WTC11 (cell line): ENCODE results near the gene JMJD6. TPM values are rescaled to one million over a fixed set of nuclear protein-coding genes. Genes with fewer than 3 reads are reported as not detected.

Experiments used
- ATAC-seq: fragments of 200-7000 bp; cut with Tn5 transposase; 2 replicates; pipeline ENCODE4 v1.10.0; 2021; ENCODE audit warnings: mild to moderate bottlenecking, moderate library complexity
- CTCF ChIA-PET: fragments of 300-600 bp; sonication (Branson Sonifier 250); formaldehyde crosslinking; loops from one replicate; lab custom pipeline; 2021; ENCODE audit warnings: antibody characterized with exemption; lab: Charles Lee
- POLR2A ChIA-PET: fragments of 350-600 bp; sonication (Branson Sonifier 250); formaldehyde crosslinking; loops from one replicate; lab custom pipeline; 2021; ENCODE audit warnings: antibody characterized with exemption; lab: Charles Lee
- DNase-seq: peaks from one replicate; pipeline ENCODE4 v3.0.0; 2021; ENCODE audit warnings: low spot score
- H3K27ac Mint-ChIP-seq: 2 replicates; pipeline ENCODE4 v1.8.0; 2021; ENCODE audit warnings: mixed read lengths
- H3K27me3 Mint-ChIP-seq: 2 replicates; pipeline ENCODE4 v1.8.0; 2021; ENCODE audit warnings: low read depth, mild to moderate bottlenecking, moderate library complexity, mixed read lengths
- H3K36me3 Mint-ChIP-seq: 2 replicates; pipeline ENCODE4 v1.8.0; 2021; ENCODE audit warnings: mixed read lengths
- H3K4me1 Mint-ChIP-seq: 2 replicates; pipeline ENCODE4 v1.8.0; 2022; ENCODE audit warnings: mixed read lengths
- H3K4me3 Mint-ChIP-seq: 2 replicates; pipeline ENCODE4 v1.8.0; 2021; ENCODE audit warnings: mild to moderate bottlenecking, moderate library complexity, mixed read lengths
- H3K9me3 Mint-ChIP-seq: 2 replicates; pipeline ENCODE4 v1.8.0; 2021; ENCODE audit warnings: mixed read lengths
- ATF2 ChIP-seq: sonication (generic); formaldehyde crosslinking; IDR thresholded peaks from 2 replicates; pipeline ENCODE4 v1.8.1; 2022; ENCODE audit warnings: low read depth, missing genetic modification reagents, borderline replicate concordance
- ATF3 ChIP-seq: sonication (generic); formaldehyde crosslinking; conservative IDR thresholded peaks from 2 replicates; pipeline ENCODE4 v1.8.1; 2022; ENCODE audit warnings: mild to moderate bottlenecking, missing genetic modification reagents
- CBFB ChIP-seq: sonication (generic); formaldehyde crosslinking; IDR thresholded peaks from 2 replicates; pipeline ENCODE4 v1.8.1; 2022; ENCODE audit warnings: mild to moderate bottlenecking, low read depth, missing genetic modification reagents
- E2F4 ChIP-seq: sonication (generic); formaldehyde crosslinking; IDR thresholded peaks from 2 replicates; pipeline ENCODE4 v1.8.1; 2022; ENCODE audit warnings: low read depth, mild to moderate bottlenecking, moderate library complexity, missing genetic modification reagents, borderline replicate concordance
- ESRRA ChIP-seq: sonication (generic); formaldehyde crosslinking; IDR thresholded peaks from 2 replicates; pipeline ENCODE4 v1.8.1; 2022; ENCODE audit warnings: mild to moderate bottlenecking, missing genetic modification reagents, borderline replicate concordance
- HMGXB4 ChIP-seq: sonication (generic); formaldehyde crosslinking; IDR thresholded peaks from 2 replicates; pipeline ENCODE4 v1.8.1; 2023; ENCODE audit warnings: mild to moderate bottlenecking, moderate library complexity, missing genetic modification reagents
- IRF2 ChIP-seq: sonication (generic); formaldehyde crosslinking; IDR thresholded peaks from 2 replicates; pipeline ENCODE4 v1.8.0; 2022; ENCODE audit warnings: low read depth, missing genetic modification reagents, borderline replicate concordance
- JUN ChIP-seq: sonication (generic); formaldehyde crosslinking; IDR thresholded peaks from 2 replicates; pipeline ENCODE4 v1.8.0; 2023; ENCODE audit warnings: mild to moderate bottlenecking, missing genetic modification reagents
- MYBL2 ChIP-seq: sonication (generic); formaldehyde crosslinking; IDR thresholded peaks from 2 replicates; pipeline ENCODE4 v1.8.1; 2023; ENCODE audit warnings: mild to moderate bottlenecking, moderate library complexity, missing genetic modification reagents
- NR2C2 ChIP-seq: sonication (generic); formaldehyde crosslinking; IDR thresholded peaks from 2 replicates; pipeline ENCODE4 v1.8.0; 2022; ENCODE audit warnings: mild to moderate bottlenecking, missing genetic modification reagents
- NR3C1 ChIP-seq: sonication (generic); formaldehyde crosslinking; conservative IDR thresholded peaks from 2 replicates; pipeline ENCODE4 v1.8.1; 2023; ENCODE audit warnings: low read depth, mild to moderate bottlenecking, missing genetic modification reagents
- OVOL2 ChIP-seq: fragments of 250-450 bp; sonication (Bioruptor Pico); IDR thresholded peaks from 2 replicates; pipeline ENCODE4 v1.9.0; 2021; ENCODE audit warnings: mild to moderate bottlenecking, borderline replicate concordance
- SMAD3 ChIP-seq: sonication (generic); formaldehyde crosslinking; IDR thresholded peaks from 2 replicates; pipeline ENCODE4 v1.8.0; 2022; ENCODE audit warnings: missing genetic modification reagents, mild to moderate bottlenecking, borderline replicate concordance
- SOX15 ChIP-seq: fragments of 250-450 bp; sonication (Bioruptor Pico); IDR thresholded peaks from 2 replicates; pipeline ENCODE4 v1.9.0; 2021; ENCODE audit warnings: mild to moderate bottlenecking
- SP1 ChIP-seq: sonication (generic); formaldehyde crosslinking; conservative IDR thresholded peaks from 2 replicates; pipeline ENCODE4 v1.8.1; 2022; ENCODE audit warnings: missing genetic modification reagents
- ZBTB21 ChIP-seq: sonication (generic); formaldehyde crosslinking; IDR thresholded peaks from 2 replicates; pipeline ENCODE4 v1.8.1; 2023; ENCODE audit warnings: mild to moderate bottlenecking, missing genetic modification reagents, borderline replicate concordance
- ZNF317 ChIP-seq: sonication (generic); formaldehyde crosslinking; IDR thresholded peaks from 2 replicates; pipeline ENCODE4 v1.8.1; 2023; ENCODE audit warnings: low read depth, mild to moderate bottlenecking, moderate library complexity, missing genetic modification reagents, borderline replicate concordance
- ZNF416 ChIP-seq: fragments of 250-450 bp; sonication (Bioruptor Pico); IDR thresholded peaks from 2 replicates; pipeline ENCODE4 v1.9.0; 2021; ENCODE audit warnings: mild to moderate bottlenecking, inconsistent platforms
- ZNF425 ChIP-seq: fragments of 250-450 bp; sonication (Bioruptor Pico); conservative IDR thresholded peaks from 2 replicates; pipeline ENCODE4 v1.9.0; 2021; ENCODE audit warnings: mild to moderate bottlenecking
- total RNA-seq: library from RNA; stranded (reverse); gene quantifications from 3 replicates; pipeline ENCODE4 v1.2.3, GENCODE V29; 2021

Gene JMJD6
- total RNA-seq, 1 experiment from 2014 or later: 21.6 TPM

GRCh38 chr17:76678330-76678729, 48.1 kb downstream of the JMJD6 start:
- peaks cover 10% of the 10 kb centered on the region for H3K9me3 Mint-ChIP-seq
- ATAC-seq (no peak), DNase-seq (no peak)
- POLR2A ChIA-PET: no interaction called here
- TF ChIP-seq JUN (CRISPR knock-in tag) (no peak), ZNF425 (CRISPR knock-in tag) (no peak), CBFB (CRISPR knock-in tag) (no peak), ZNF317 (CRISPR knock-in tag) (no peak)
- H3K27me3 Mint-ChIP-seq: no peaks in the 10 kb centered on the region
- peaks cover 3% of the 10 kb centered on the region for H3K36me3 Mint-ChIP-seq
- no peak overlapping the region for H3K4me3 Mint-ChIP-seq
- H3K27ac Mint-ChIP-seq: no peak overlapping the region
- no peaks in the 10 kb centered on the region; the same call in none of the 2 replicates for H3K4me1 Mint-ChIP-seq
- CTCF ChIA-PET: interaction anchor here (1.1 to 1.2 kb wide), 2 partner anchors 30 to 155 kb away, joined by 3 read pairs; no protein-coding TSS in a partner anchor

GRCh38 chr17:76677406-76677805, 49.0 kb downstream of the JMJD6 start:
- no peak for TF ChIP-seq NR3C1 (CRISPR knock-in tag)
- no peak for TF ChIP-seq SMAD3 (CRISPR knock-in tag)
- TF ChIP-seq E2F4 (CRISPR knock-in tag): no peak
- no peak for TF ChIP-seq ZBTB21 (CRISPR knock-in tag)
- no peak for TF ChIP-seq MYBL2 (CRISPR knock-in tag)
- no peak for TF ChIP-seq ESRRA (CRISPR knock-in tag)
- no peak for TF ChIP-seq SP1 (CRISPR knock-in tag)
- TF ChIP-seq ATF2 (CRISPR knock-in tag): no peak
- TF ChIP-seq ZNF416 (CRISPR knock-in tag): no peak
- no peak for TF ChIP-seq ATF3 (CRISPR knock-in tag)
- TF ChIP-seq NR2C2: no peak
- TF ChIP-seq OVOL2 (CRISPR knock-in tag): no peak
- no peak for TF ChIP-seq IRF2
- no peak for TF ChIP-seq HMGXB4 (CRISPR knock-in tag)
- no peak for TF ChIP-seq SOX15 (CRISPR knock-in tag)
- no peak overlapping the region for H3K27ac Mint-ChIP-seq
- POLR2A ChIA-PET: no interaction called here
- peaks cover 10% of the 10 kb centered on the region for H3K9me3 Mint-ChIP-seq
- peaks cover 3% of the 10 kb centered on the region for H3K36me3 Mint-ChIP-seq
- no peak for ATAC-seq
- CTCF ChIA-PET: interaction anchor here (1.2 to 1.7 kb wide), 2 partner anchors 31 to 154 kb away, joined by 3 to 5 read pairs; no protein-coding TSS in a partner anchor
- no peaks in the 10 kb centered on the region for H3K27me3 Mint-ChIP-seq
- no peak overlapping the region for H3K4me3 Mint-ChIP-seq
- DNase-seq: no peak
- peaks cover 3% of the 10 kb centered on the region for H3K4me1 Mint-ChIP-seq
